ENCODE measurements around the gene BTRC. TPM values are rescaled to one million over a fixed set of nuclear protein-coding genes. Genes with fewer than 3 reads are reported as not detected.

BTRC gene
- total RNA-seq, 3 donors from 2014 or later = 12.4 to 19.5 (median 16.0) TPM

GRCh38 chr10:101425535-101425934 is 71.6 kb downstream of the BTRC start:
- Histone ChIP-seq H3K4me3 (no peak overlapping the region), H3K4me1 (ENCODE audit: low read depth) (no peaks in the 10 kb centered on the region), H3K36me3 (ENCODE audit: low read depth) (no peaks in the 10 kb centered on the region), H3K9me3 (no peaks in the 10 kb centered on the region)
- no peak for TF ChIP-seq CTCF (IDR thresholded peaks at IDR 0.05)
- DNase-seq (no peak), ATAC-seq (no peak)
- intact Hi-C loops (cut with DNase I, micrococcal nuclease) = no loop called here

- H3K4me3 ChIP-seq = no peak overlapping the region
- intact Hi-C loops (cut with DNase I, micrococcal nuclease) = no loop called here
- DNase-seq (no peak), ATAC-seq (no peak)
- H3K36me3 ChIP-seq (ENCODE audit: low read depth) = no peaks in the 10 kb centered on the region
- TF ChIP-seq CTCF (IDR thresholded peaks at IDR 0.05) = no peak
- H3K9me3 ChIP-seq = no peaks in the 10 kb centered on the region
- H3K4me1 ChIP-seq (ENCODE audit: low read depth) = no peaks in the 10 kb centered on the region
These were observed 74.1 kb downstream of the BTRC start for GRCh38 chr10:101428036-101428435.

- Histone ChIP-seq H3K4me1 (ENCODE audit: low read depth) (no peaks in the 10 kb centered on the region), H3K4me3 (no peak overlapping the region), H3K36me3 (ENCODE audit: low read depth) (no peaks in the 10 kb centered on the region), H3K9me3 (no peaks in the 10 kb centered on the region)
- no peak for DNase-seq
- no peak for ATAC-seq
- intact Hi-C loops (cut with DNase I, micrococcal nuclease) = no loop called here
- no peak for TF ChIP-seq CTCF (IDR thresholded peaks at IDR 0.05)
These were observed 75.5 kb downstream of the BTRC start for GRCh38 chr10:101429423-101429822.

- Histone ChIP-seq H3K9me3 (no peaks in the 10 kb centered on the region), H3K4me3 (no peak overlapping the region), H3K4me1 (ENCODE audit: low read depth) (no peaks in the 10 kb centered on the region), H3K36me3 (ENCODE audit: low read depth) (no peaks in the 10 kb centered on the region)
- ATAC-seq (no peak), DNase-seq (no peak)
- no peak for TF ChIP-seq CTCF (IDR thresholded peaks at IDR 0.05)
- intact Hi-C loops (cut with DNase I, micrococcal nuclease) = no loop called here
These were observed 82.3 kb downstream of the BTRC start for GRCh38 chr10:101436302-101436701.

GRCh38 chr10:101438881-101439391 is 85.0 kb downstream of the BTRC start:
- no peak for DNase-seq
- ATAC-seq = no peak
- Histone ChIP-seq H3K36me3 (ENCODE audit: low read depth) (no peaks in the 10 kb centered on the region), H3K9me3 (no peaks in the 10 kb centered on the region), H3K4me3 (no peak overlapping the region), H3K4me1 (ENCODE audit: low read depth) (no peaks in the 10 kb centered on the region)
- intact Hi-C loops (cut with DNase I, micrococcal nuclease) = no loop called here
- no peak for TF ChIP-seq CTCF (IDR thresholded peaks at IDR 0.05)
